Thyroid gland (tissue), 4 donors: Measurements from ENCODE around the gene PGM5. TPM values are rescaled to one million over a fixed set of nuclear protein-coding genes. Genes with fewer than 3 reads are reported as not detected.

Source experiments
- DNase-seq, 2 donors: peaks; one replicate each; pipeline ENCODE4 v3.0.0-alpha.2; 2019
- H3K27ac ChIP-seq, 3 donors: fragments of 200-600 bp; sonication (generic); 1 replicate in 2 of 3; 2 replicates in 1 of 3; pipeline ENCODE4 v1.5.1; 2016 to 2019; ENCODE audit warnings: mild to moderate bottlenecking in 1 of 3, moderate library complexity in 1 of 3
- H3K27me3 ChIP-seq: fragments of 200-600 bp; sonication (generic); one replicate; pipeline ENCODE4 v1.5.1; 2019
- H3K36me3 ChIP-seq, 2 donors: fragments of 200-600 bp; sonication (generic); one replicate each; pipeline ENCODE4 v1.5.1; 2016 to 2019
- H3K4me1 ChIP-seq, 2 donors: fragments of 200-600 bp; sonication (generic); one replicate each; pipeline ENCODE4 v1.5.1; 2017 to 2019
- H3K4me3 ChIP-seq, 3 donors: fragments of 200-600 bp; sonication (generic); replicated peaks in 1 of 3; 1 replicate in 2 of 3; 2 replicates in 1 of 3; pipeline ENCODE4 v1.5.1; 2016; ENCODE audit warnings: mild to moderate bottlenecking in 1 of 3
- H3K9me3 ChIP-seq: fragments of 200-600 bp; sonication (generic); one replicate; pipeline ENCODE4 v1.5.1; 2017
- CTCF ChIP-seq, 6 experiments: fragments of 200-600 bp in 3 of 6; fragments of 450-650 bp in 3 of 6; sonication (generic) in 3 of 6; IDR thresholded peaks; one replicate each; pipeline ENCODE4 v1.5.1; 2016 to 2019; ENCODE audit warnings: antibody characterized with exemption in 6 of 6, mild to moderate bottlenecking in 2 of 6, inconsistent platforms in 1 of 6, moderate library complexity in 1 of 6
- POLR2A ChIP-seq, 2 donors: fragments of 450-650 bp; IDR thresholded peaks; one replicate each; pipeline ENCODE4 v1.6.1; 2017; ENCODE audit warnings: antibody characterized with exemption in 2 of 2, mild to moderate bottlenecking in 2 of 2, moderate library complexity in 1 of 2
- WGBS, 2 donors: methylation state at CpG; one replicate each; pipeline ENCODE4 v1.1.5; 2017; 5-methylcytosine and 5-hydroxymethylcytosine counted together
- intact Hi-C: fragments of 100-400 bp; cut with DNase I; formaldehyde crosslinking; loops from one replicate; pipeline ENCODE4 v1.15.1; 2023
- total RNA-seq, 4 donors: library from RNA; depleted of rRNA; stranded (reverse); fragments of >200 nt; gene quantifications; one replicate each; pipeline ENCODE4 v1.2.3, GENCODE V29; 2016

PGM5 gene
- total RNA-seq, 4 donors from 2014 or later = 21.4 to 56.6 (median 29.0) TPM

- no peak overlapping the region for H3K27ac ChIP-seq
- H3K4me1 ChIP-seq = peaks cover 0 to 4% of the 10 kb centered on the region in 2 donors
- TF ChIP-seq CTCF (IDR thresholded peaks at IDR 0.05) = peak in 4 of 6 experiments; percentile 41 to 73 (median 58)
- no peak for TF ChIP-seq POLR2A (IDR thresholded peaks at IDR 0.05)
- 50 to 52% methylated on average over 7 of the region's 7 CpGs for WGBS, 2 donors
- H3K4me3 ChIP-seq = no peak overlapping the region
- intact Hi-C loops = no loop called here
- H3K9me3 ChIP-seq = no peaks in the 10 kb centered on the region
- H3K27me3 ChIP-seq = no peaks in the 10 kb centered on the region
- H3K36me3 ChIP-seq = no peaks in the 10 kb centered on the region
- DNase-seq = no peak
Observed at GRCh38 chr9:68507130-68507805, 150.9 kb downstream of the PGM5 start.

- Histone ChIP-seq H3K36me3 (no peaks in the 10 kb centered on the region), H3K27me3 (no peaks in the 10 kb centered on the region), H3K27ac (no peak overlapping the region), H3K4me3 (no peak overlapping the region), H3K9me3 (no peaks in the 10 kb centered on the region), H3K4me1 (peaks cover 0 to 4% of the 10 kb centered on the region in 2 donors)
- TF ChIP-seq POLR2A (IDR thresholded peaks at IDR 0.05) (no peak), CTCF (IDR thresholded peaks at IDR 0.05) (no peak)
- intact Hi-C loops = no loop called here
- WGBS, 2 donors = 52 to 54% methylated on average over 2 of the region's 2 CpGs
- no peak for DNase-seq
Observed at GRCh38 chr9:68507806-68508145, 151.4 kb downstream of the PGM5 start.

GRCh38 chr9:68508547-68508946 lies 152.1 kb downstream of the PGM5 start:
- Histone ChIP-seq H3K27me3 (no peaks in the 10 kb centered on the region), H3K4me3 (no peak overlapping the region), H3K27ac (no peak overlapping the region), H3K4me1 (peaks cover 0 to 4% of the 10 kb centered on the region in 2 donors), H3K36me3 (no peaks in the 10 kb centered on the region), H3K9me3 (no peaks in the 10 kb centered on the region)
- WGBS, 2 donors = 70 to 74% methylated on average over 2 of the region's 2 CpGs
- no peak for DNase-seq
- TF ChIP-seq POLR2A (IDR thresholded peaks at IDR 0.05) = no peak
- TF ChIP-seq CTCF (IDR thresholded peaks at IDR 0.05) = no peak
- intact Hi-C loops = no loop called here

- H3K27ac ChIP-seq = no peak overlapping the region
- intact Hi-C loops = no loop called here
- H3K27me3 ChIP-seq = no peaks in the 10 kb centered on the region
- H3K9me3 ChIP-seq = no peaks in the 10 kb centered on the region
- no peaks in the 10 kb centered on the region for H3K36me3 ChIP-seq
- TF ChIP-seq CTCF (IDR thresholded peaks at IDR 0.05) (no peak), POLR2A (IDR thresholded peaks at IDR 0.05) (no peak)
- DNase-seq = no peak
- H3K4me3 ChIP-seq = no peak overlapping the region
- peaks cover 0 to 4% of the 10 kb centered on the region in 2 donors for H3K4me1 ChIP-seq
Observed at GRCh38 chr9:68509689-68510088, 153.3 kb downstream of the PGM5 start.

GRCh38 chr9:68513385-68513784 lies 157.0 kb downstream of the PGM5 start:
- H3K4me3 ChIP-seq = no peak overlapping the region
- intact Hi-C loops = no loop called here
- no peaks in the 10 kb centered on the region for H3K4me1 ChIP-seq
- TF ChIP-seq POLR2A (IDR thresholded peaks at IDR 0.05) = no peak
- no peak for TF ChIP-seq CTCF (IDR thresholded peaks at IDR 0.05)
- no peaks in the 10 kb centered on the region for H3K9me3 ChIP-seq
- H3K36me3 ChIP-seq = no peaks in the 10 kb centered on the region
- no peak for DNase-seq
- WGBS, 2 donors = 73 to 76% methylated on average over 3 of the region's 3 CpGs
- H3K27me3 ChIP-seq = no peaks in the 10 kb centered on the region
- H3K27ac ChIP-seq = no peak overlapping the region
